Vagina (tissue), 2 donors: Measurements from ENCODE around the gene MYO9A. TPM values are rescaled to one million over a fixed set of nuclear protein-coding genes. Genes with fewer than 3 reads are reported as not detected.

Experiments used
- DNase-seq, 2 donors: peaks; one replicate each; pipeline ENCODE4 v3.0.0-alpha.2; 2017; ENCODE audit errors: extremely low spot score in 2 of 2
- H3K27ac ChIP-seq: fragments of 200-600 bp; sonication (generic); one replicate; pipeline ENCODE4 v1.5.1; 2019
- H3K27me3 ChIP-seq: fragments of 200-600 bp; sonication (generic); one replicate; pipeline ENCODE4 v1.5.1; 2019
- H3K36me3 ChIP-seq, 2 donors: fragments of 200-600 bp; sonication (generic); one replicate each; pipeline ENCODE4 v1.5.1; 2017 to 2019
- H3K4me1 ChIP-seq: fragments of 200-600 bp; sonication (generic); one replicate; pipeline ENCODE4 v1.5.1; 2019
- H3K4me3 ChIP-seq, 2 donors: fragments of 200-600 bp; sonication (generic); 1 replicate in 1 of 2; 2 replicates in 1 of 2; pipeline ENCODE4 v1.5.1; 2016 to 2019
- H3K9me3 ChIP-seq: fragments of 200-600 bp; sonication (generic); one replicate; pipeline ENCODE4 v1.5.1; 2019
- POLR2A ChIP-seq, 2 donors: fragments of 450-650 bp; IDR thresholded peaks; one replicate each; pipeline ENCODE4 v1.6.1; 2017; ENCODE audit warnings: antibody characterized with exemption in 2 of 2, mild to moderate bottlenecking in 2 of 2, moderate library complexity in 2 of 2
- POLR2AphosphoS5 ChIP-seq, 2 donors: sonication (generic); formaldehyde crosslinking; IDR thresholded peaks; one replicate each; pipeline ENCODE4 v1.9.0; 2017; ENCODE audit warnings: antibody characterized with exemption in 2 of 2, mild to moderate bottlenecking in 2 of 2, low read depth in 1 of 2; ENCODE audit not compliant: insufficient read depth in 1 of 2
- intact Hi-C: fragments of 100-400 bp; cut with DNase I; formaldehyde crosslinking; loops from one replicate; pipeline ENCODE4 v1.15.1; 2023
- total RNA-seq: library from RNA; depleted of rRNA; stranded (reverse); fragments of >200 nt; gene quantifications from one replicate; pipeline ENCODE4 v1.2.3, GENCODE V29; 2016
- TF ChIP-seq, protein P1 (sequence below), 3 experiments: fragments of 450-650 bp in 2 of 3; fragments of 200-600 bp in 1 of 3; sonication (generic) in 1 of 3; IDR thresholded peaks; one replicate each; pipeline ENCODE4 v1.5.1; 2017 to 2019; ENCODE audit warnings: antibody characterized with exemption in 3 of 3, mild to moderate bottlenecking in 2 of 3, moderate library complexity in 2 of 3

Gene MYO9A
- total RNA-seq, 1 donor from 2014 or later = 50.3 TPM

DNA sequence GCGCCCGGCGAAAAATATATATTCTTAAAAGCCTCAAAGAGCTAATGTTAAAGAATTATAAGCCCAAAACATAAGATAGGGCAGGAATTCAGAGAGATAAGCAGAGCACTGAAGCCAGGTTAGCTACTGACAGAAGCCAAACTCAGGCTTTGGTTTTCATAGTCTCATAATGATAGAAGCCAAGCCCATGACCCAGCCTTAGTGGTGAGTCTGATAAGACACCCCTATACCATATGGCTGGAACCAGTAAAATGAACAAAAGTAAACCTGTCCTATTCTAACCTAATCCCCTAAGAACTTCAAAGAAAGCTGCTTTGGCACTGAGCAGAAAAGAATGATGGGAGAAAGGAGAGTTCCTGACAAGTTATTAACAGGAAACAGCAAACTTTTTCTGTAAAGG, 25.9 kb downstream of the MYO9A start:
- H3K4me3 ChIP-seq = no peak overlapping the region
- no peaks in the 10 kb centered on the region for H3K9me3 ChIP-seq
- peaks cover 0 to 3% of the 10 kb centered on the region in 2 donors for H3K36me3 ChIP-seq
- H3K27me3 ChIP-seq = no peaks in the 10 kb centered on the region
- H3K4me1 ChIP-seq = no peaks in the 10 kb centered on the region
- TF ChIP-seq, protein P1, sequence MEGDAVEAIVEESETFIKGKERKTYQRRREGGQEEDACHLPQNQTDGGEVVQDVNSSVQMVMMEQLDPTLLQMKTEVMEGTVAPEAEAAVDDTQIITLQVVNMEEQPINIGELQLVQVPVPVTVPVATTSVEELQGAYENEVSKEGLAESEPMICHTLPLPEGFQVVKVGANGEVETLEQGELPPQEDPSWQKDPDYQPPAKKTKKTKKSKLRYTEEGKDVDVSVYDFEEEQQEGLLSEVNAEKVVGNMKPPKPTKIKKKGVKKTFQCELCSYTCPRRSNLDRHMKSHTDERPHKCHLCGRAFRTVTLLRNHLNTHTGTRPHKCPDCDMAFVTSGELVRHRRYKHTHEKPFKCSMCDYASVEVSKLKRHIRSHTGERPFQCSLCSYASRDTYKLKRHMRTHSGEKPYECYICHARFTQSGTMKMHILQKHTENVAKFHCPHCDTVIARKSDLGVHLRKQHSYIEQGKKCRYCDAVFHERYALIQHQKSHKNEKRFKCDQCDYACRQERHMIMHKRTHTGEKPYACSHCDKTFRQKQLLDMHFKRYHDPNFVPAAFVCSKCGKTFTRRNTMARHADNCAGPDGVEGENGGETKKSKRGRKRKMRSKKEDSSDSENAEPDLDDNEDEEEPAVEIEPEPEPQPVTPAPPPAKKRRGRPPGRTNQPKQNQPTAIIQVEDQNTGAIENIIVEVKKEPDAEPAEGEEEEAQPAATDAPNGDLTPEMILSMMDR (IDR thresholded peaks at IDR 0.05) = no peak
- no peak for TF ChIP-seq POLR2A (IDR thresholded peaks at IDR 0.05)
- DNase-seq = no peak
- intact Hi-C loops = no loop called here
- no peak overlapping the region for H3K27ac ChIP-seq

DNA sequence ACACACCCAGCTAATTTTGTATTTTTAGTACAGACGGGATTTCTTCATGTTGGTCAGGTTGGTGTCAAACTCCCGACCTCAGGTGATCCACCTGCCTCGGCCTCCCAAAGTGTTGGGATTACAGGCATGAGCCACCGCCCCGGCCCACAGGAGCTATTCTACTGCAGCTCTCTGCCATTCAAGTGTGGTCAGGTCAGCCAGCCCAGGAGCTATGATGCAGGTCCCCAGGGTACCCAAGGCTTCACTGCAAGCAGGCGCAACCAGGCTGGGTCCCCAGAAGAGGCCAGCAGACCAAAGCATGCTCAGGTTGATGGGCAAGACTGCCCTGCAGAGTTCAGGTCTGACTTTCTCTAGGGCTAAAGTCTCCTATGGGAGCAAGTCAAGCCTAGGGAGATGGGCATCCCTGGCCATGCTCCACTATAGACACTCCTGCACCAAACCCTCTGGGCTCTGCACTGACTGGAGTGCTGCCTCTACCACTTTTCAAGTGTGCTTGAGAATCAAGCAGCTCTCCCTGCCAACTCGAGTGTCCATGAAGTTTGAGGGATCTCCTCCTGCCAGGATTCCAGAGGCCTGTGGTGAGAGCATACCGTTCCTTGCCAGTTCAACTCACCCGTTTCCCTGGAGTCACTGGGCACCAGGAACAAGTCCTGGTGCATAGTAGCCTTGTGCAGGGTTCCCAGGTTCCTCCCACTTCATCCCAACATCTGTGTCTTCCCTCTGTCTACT, 30.9 kb downstream of the MYO9A start:
- H3K27ac ChIP-seq = no peak overlapping the region
- no peak for TF ChIP-seq POLR2AphosphoS5 (IDR thresholded peaks at IDR 0.05; ENCODE audit: insufficient read depth in 1 of 2, low read depth in 1 of 2)
- no peak for TF ChIP-seq POLR2A (IDR thresholded peaks at IDR 0.05)
- TF ChIP-seq, protein P1 (IDR thresholded peaks at IDR 0.05) = no peak
- peaks cover 0 to under 1% of the 10 kb centered on the region in 2 donors for H3K36me3 ChIP-seq
- intact Hi-C loops = no loop called here
- peaks cover 3% of the 10 kb centered on the region for H3K4me1 ChIP-seq
- no peaks in the 10 kb centered on the region for H3K27me3 ChIP-seq
- DNase-seq = no peak
- H3K4me3 ChIP-seq = no peak overlapping the region
- H3K9me3 ChIP-seq = no peaks in the 10 kb centered on the region

DNA sequence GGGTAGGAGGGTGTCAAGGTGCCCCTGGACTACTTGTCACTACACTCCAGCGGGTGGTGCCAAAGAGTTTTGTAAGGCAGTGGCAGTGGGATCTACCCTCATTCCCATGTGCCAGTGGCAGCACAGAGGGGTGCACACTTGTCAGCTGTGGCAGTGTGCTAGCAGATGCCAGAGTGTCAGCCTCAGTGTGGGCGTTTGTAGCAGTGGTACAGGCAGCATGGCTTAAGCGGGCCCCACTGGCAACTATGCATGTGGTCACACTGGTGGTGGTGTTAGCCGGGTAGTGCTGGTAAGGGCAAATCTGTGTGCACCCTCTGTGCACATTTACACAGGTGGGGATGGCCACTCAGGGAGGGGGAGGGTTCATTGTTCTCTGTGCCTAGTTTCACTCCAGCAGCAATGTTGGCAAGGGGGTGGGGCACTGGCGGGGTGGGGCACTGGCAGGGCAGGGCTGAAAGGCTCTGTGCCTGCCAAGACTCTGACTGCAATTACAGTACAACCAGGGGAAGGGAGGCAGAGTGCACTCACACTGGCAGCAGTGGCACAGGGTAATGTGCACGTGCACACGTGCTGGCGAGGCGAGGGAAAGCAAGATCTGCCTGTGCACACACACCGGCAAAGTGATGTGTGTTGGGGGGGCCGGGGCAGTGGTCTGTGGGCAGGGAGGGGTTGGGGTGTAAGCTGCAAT, 31.8 kb downstream of the MYO9A start:
- intact Hi-C loops = no loop called here
- Histone ChIP-seq H3K4me1 (peaks cover 3% of the 10 kb centered on the region), H3K9me3 (no peaks in the 10 kb centered on the region), H3K36me3 (no peaks in the 10 kb centered on the region), H3K27ac (no peak overlapping the region), H3K27me3 (no peaks in the 10 kb centered on the region), H3K4me3 (no peak overlapping the region)
- no peak for DNase-seq
- TF ChIP-seq POLR2A (IDR thresholded peaks at IDR 0.05) = no peak
- TF ChIP-seq POLR2AphosphoS5 (IDR thresholded peaks at IDR 0.05; ENCODE audit: insufficient read depth in 1 of 2, low read depth in 1 of 2) = no peak
- TF ChIP-seq, protein P1 (IDR thresholded peaks at IDR 0.05) = no peak

DNA sequence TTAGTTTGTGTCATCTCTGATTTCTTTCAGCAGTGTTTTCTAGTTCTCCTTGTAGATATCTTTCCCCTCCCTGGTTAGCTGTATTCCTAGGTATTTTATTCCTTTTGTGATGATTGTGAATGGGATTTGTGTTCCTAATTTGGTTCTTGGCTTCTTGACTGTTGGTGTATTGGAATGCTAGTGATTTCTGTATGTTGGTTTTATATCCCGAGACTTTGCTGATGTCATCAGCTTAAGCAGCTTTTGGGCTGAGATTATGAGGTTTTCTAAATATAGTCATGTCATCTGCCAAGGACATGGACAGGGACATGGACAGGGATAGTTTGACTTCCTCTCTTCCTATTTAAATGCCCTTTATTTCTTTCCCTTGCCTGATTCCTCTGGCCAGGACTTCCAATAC, 35.8 kb downstream of the MYO9A start:
- H3K27me3 ChIP-seq = no peaks in the 10 kb centered on the region
- peaks cover 3% of the 10 kb centered on the region for H3K4me1 ChIP-seq
- H3K9me3 ChIP-seq = no peaks in the 10 kb centered on the region
- intact Hi-C loops = no loop called here
- TF ChIP-seq POLR2AphosphoS5 (IDR thresholded peaks at IDR 0.05; ENCODE audit: insufficient read depth in 1 of 2, low read depth in 1 of 2) (no peak), POLR2A (IDR thresholded peaks at IDR 0.05) (no peak)
- TF ChIP-seq, protein P1 (IDR thresholded peaks at IDR 0.05) = no peak
- DNase-seq = no peak
- H3K36me3 ChIP-seq = no peaks in the 10 kb centered on the region
- no peak overlapping the region for H3K27ac ChIP-seq
- no peak overlapping the region for H3K4me3 ChIP-seq

DNA sequence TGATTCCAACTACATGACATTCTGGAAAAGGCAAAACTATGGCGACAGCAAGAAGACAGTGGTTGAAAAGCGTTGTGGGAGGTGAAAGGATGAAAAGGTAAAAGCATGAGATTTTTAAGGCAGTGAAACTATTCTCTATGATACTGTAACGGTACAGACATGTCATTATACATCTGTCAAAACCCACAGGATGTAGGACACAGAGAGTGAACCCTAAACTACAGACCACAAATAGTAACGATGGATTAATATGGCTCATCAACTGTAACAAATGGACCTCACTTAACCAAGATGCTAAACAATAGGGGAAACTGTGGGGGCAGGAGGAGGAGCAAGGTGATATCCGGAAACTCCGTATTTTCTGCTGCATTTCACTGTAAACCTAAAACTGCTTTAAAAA, 39.1 kb downstream of the MYO9A start:
- Histone ChIP-seq H3K9me3 (no peaks in the 10 kb centered on the region), H3K36me3 (no peaks in the 10 kb centered on the region), H3K4me3 (no peak overlapping the region), H3K4me1 (peaks cover 9% of the 10 kb centered on the region), H3K27ac (no peak overlapping the region), H3K27me3 (no peaks in the 10 kb centered on the region)
- no peak for DNase-seq
- intact Hi-C loops = no loop called here
- TF ChIP-seq POLR2AphosphoS5 (IDR thresholded peaks at IDR 0.05; ENCODE audit: insufficient read depth in 1 of 2, low read depth in 1 of 2) (no peak), POLR2A (IDR thresholded peaks at IDR 0.05) (no peak)
- TF ChIP-seq, protein P1 (IDR thresholded peaks at IDR 0.05) = no peak
